Endothelial cell of umbilical vein (primary cell): ENCODE results near the gene F2RL2. TPM values are rescaled to one million over a fixed set of nuclear protein-coding genes. Genes with fewer than 3 reads are reported as not detected.

Experiments used
- BruUV-seq: library from RNA; stranded (reverse); fragments of 400-500 nt; replicated peaks from 2 replicates; lab custom pipeline; 2021; lab: Mats Ljungman, UMichigan
- CTCF ChIA-PET: fragments of 300-600, 350-600 bp; sonication (Branson Sonifier 250); formaldehyde crosslinking; loops from one replicate; lab custom pipeline; 2021; ENCODE audit warnings: antibody characterized with exemption, inconsistent platforms; lab: Charles Lee
- POLR2A ChIA-PET: fragments of 300-600, 350-600 bp; sonication (Branson Sonifier 250); formaldehyde crosslinking; loops from one replicate; lab custom pipeline; 2021; ENCODE audit warnings: antibody characterized with exemption, inconsistent platforms; lab: Charles Lee
- DNase-seq: peaks from one replicate; pipeline ENCODE4 v3.0.0-alpha.2; 2011; ENCODE audit warnings: low read depth, low spot score
- FAIRE-seq: peaks from 2 replicates; lab custom pipeline; 2011; peaks lifted over from hg19 to GRCh38; lab: Jason Lieb, UNC
- H2AFZ ChIP-seq: 2 replicates; pipeline ENCODE4 v1.6.0; 2012; ENCODE audit warnings: low read depth, low read length, control low read depth, inconsistent platforms
- H3K27ac ChIP-seq: 2 replicates; pipeline ENCODE4 v1.5.1; 2011; ENCODE audit warnings: low read depth, mild to moderate bottlenecking, control low read depth, low read length, moderate library complexity; ENCODE audit not compliant: insufficient read depth
- H3K27me3 ChIP-seq, 2 experiments: 2 replicates each; pipeline versions ENCODE4 v1.6.0 to v1.6.1; 2011; ENCODE audit warnings: low read length in 2 of 2, mixed read lengths in 1 of 2; ENCODE audit not compliant: control insufficient read depth in 2 of 2, insufficient read depth in 2 of 2
- H3K36me3 ChIP-seq, 2 experiments: 2 replicates in 1 of 2; 3 replicates in 1 of 2; pipeline ENCODE4 v1.5.1; 2011; ENCODE audit warnings: low read length in 2 of 2, mild to moderate bottlenecking in 1 of 2, moderate library complexity in 1 of 2; ENCODE audit not compliant: control insufficient read depth in 2 of 2, insufficient read depth in 2 of 2; ENCODE audit errors: extremely low read depth in 1 of 2
- H3K4me1 ChIP-seq: 3 replicates; pipeline ENCODE4 v1.5.1; 2011; ENCODE audit warnings: mild to moderate bottlenecking, low read length; ENCODE audit not compliant: control insufficient read depth, insufficient read depth; ENCODE audit errors: extremely low read depth
- H3K4me2 ChIP-seq: 2 replicates; pipeline ENCODE4 v1.6.1; 2011; ENCODE audit warnings: low read length, control low read depth, mixed read lengths; ENCODE audit not compliant: insufficient read depth
- H3K4me3 ChIP-seq, 3 experiments: fragments of 200-600 bp in 1 of 3; sonication (generic), shearing (Covaris generic) in 1 of 3; replicated peaks in 1 of 3; 2 replicates each; pipeline ENCODE4 v1.5.1; 2011 to 2016; ENCODE audit warnings: control low read depth in 3 of 3, low read length in 3 of 3, mild to moderate bottlenecking in 2 of 3, inconsistent platforms in 1 of 3, low read depth in 1 of 3, moderate library complexity in 1 of 3; ENCODE audit not compliant: insufficient read depth in 1 of 3
- H3K79me2 ChIP-seq: 2 replicates; pipeline ENCODE4 v1.6.0; 2012; ENCODE audit warnings: low read length, inconsistent platforms; ENCODE audit not compliant: control insufficient read depth, insufficient read depth
- H3K9ac ChIP-seq: replicated peaks from 2 replicates; pipeline ENCODE3; 2011; ENCODE audit warnings: low read length, control low read depth; ENCODE audit not compliant: insufficient read depth; ENCODE audit errors: extremely low read depth
- H3K9me1 ChIP-seq: replicated peaks from 3 replicates; pipeline ENCODE4 v1.6.0; 2011; ENCODE audit warnings: mild to moderate bottlenecking, low read length; ENCODE audit not compliant: control insufficient read depth, insufficient read depth; ENCODE audit errors: extremely low read depth
- H3K9me3 ChIP-seq: replicated peaks from 2 replicates; pipeline ENCODE4 v1.5.1; 2012; ENCODE audit warnings: low read length, inconsistent platforms; ENCODE audit not compliant: control insufficient read depth, insufficient read depth
- H4K20me1 ChIP-seq: replicated peaks from 2 replicates; pipeline ENCODE3; 2011; ENCODE audit warnings: mild to moderate bottlenecking, low read length; ENCODE audit not compliant: control insufficient read depth, insufficient read depth; ENCODE audit errors: extremely low read depth
- EZH2 ChIP-seq: IDR thresholded peaks from 2 replicates; pipeline ENCODE4 v1.6.1; 2012; ENCODE audit warnings: borderline replicate concordance, low read depth, mild to moderate bottlenecking, moderate library complexity, low read length, inconsistent platforms; ENCODE audit not compliant: severe bottlenecking
- FOS ChIP-seq: IDR thresholded peaks from 2 replicates; pipeline ENCODE4 v1.6.1; 2011; ENCODE audit warnings: mild to moderate bottlenecking, low read length, moderate library complexity, borderline replicate concordance; ENCODE audit not compliant: insufficient read depth
- GATA2 ChIP-seq: IDR thresholded peaks from 2 replicates; pipeline ENCODE4 v1.7.0; 2011; ENCODE audit warnings: low read depth, mild to moderate bottlenecking, moderate library complexity, mixed read lengths, low read length; ENCODE audit not compliant: insufficient read length, insufficient read depth
- JUN ChIP-seq: IDR thresholded peaks from 2 replicates; pipeline ENCODE4 v1.6.1; 2011; ENCODE audit warnings: borderline replicate concordance, low read depth; ENCODE audit not compliant: insufficient read length, insufficient read depth
- MAX ChIP-seq: IDR thresholded peaks from 2 replicates; pipeline ENCODE4 v1.6.1; 2011; ENCODE audit not compliant: insufficient read depth, insufficient read length
- MYC ChIP-seq: IDR thresholded peaks from one replicate; pipeline ENCODE4 v1.6.1; 2011; ENCODE audit warnings: mild to moderate bottlenecking, low read depth, low read length
- POLR2A ChIP-seq: IDR thresholded peaks from 2 replicates; pipeline ENCODE4 v1.6.1; 2012; ENCODE audit warnings: low read depth, mild to moderate bottlenecking, control low read depth, low read length
- POLR2AphosphoS5 ChIP-seq: IDR thresholded peaks from 2 replicates; pipeline ENCODE4 v1.6.1; 2012; ENCODE audit warnings: low read depth, mild to moderate bottlenecking, control low read depth, low read length, moderate library complexity; ENCODE audit not compliant: insufficient read depth
- dilution Hi-C: fragments of 300-500 bp; cut with MboI; formaldehyde crosslinking; loops from one replicate; pipeline ENCODE4 v1.15.0; 2019; ENCODE audit warnings: low sequenced_read_pairs; ENCODE audit not compliant: extremely low pct_ligation_motif_present
- intact Hi-C: fragments of 100-400 bp; cut with micrococcal nuclease; formaldehyde crosslinking; loops from one replicate; pipeline ENCODE4 v1.10.0; 2022
- polyA plus RNA-seq, 4 experiments: library from polyadenylated mRNA; depleted of rRNA in 3 of 4; stranded (reverse) in 3 of 4; unstranded in 1 of 4; fragments of >200 nt; gene quantifications; 2 replicates each; pipeline versions ENCODE4 v1.2.1 to v1.2.3, GENCODE V29; 2011 to 2012; ENCODE audit warnings: missing spikeins in 1 of 4
- total RNA-seq: library from RNA; stranded (reverse); gene quantifications from 2 replicates; pipeline ENCODE4 v1.2.3, GENCODE V29; 2021
- TF ChIP-seq, protein P1 (sequence below), 2 donors: IDR thresholded peaks; 1 replicate in 1 of 2; 2 replicates in 1 of 2; pipeline ENCODE4 v1.5.1; 2011; ENCODE audit warnings: low read length in 2 of 2, mild to moderate bottlenecking in 2 of 2, moderate library complexity in 2 of 2, control low read depth in 1 of 2, inconsistent platforms in 1 of 2, low read depth in 1 of 2; ENCODE audit not compliant: insufficient read depth in 1 of 2; ENCODE audit errors: extremely low read depth in 1 of 2

F2RL2 gene
- total and polyA plus RNA-seq, 2 donors (not counting 3 experiments of a cell fraction or from before 2014, with no cell fraction given): 19.8 to 33.3 TPM

GRCh38 chr5:76585783-76586217 lies 37.4 kb downstream of the F2RL2 start:
- no peak overlapping the region for H2AFZ ChIP-seq
- dilution Hi-C loops: no loop called here
- no peak overlapping the region for H3K27ac ChIP-seq
- no peaks in the 10 kb centered on the region for H3K36me3 ChIP-seq
- DNase-seq (no peak), FAIRE-seq (no peak)
- H3K4me1 ChIP-seq: no peaks in the 10 kb centered on the region
- no peaks in the 10 kb centered on the region for H3K79me2 ChIP-seq
- no peaks in the 10 kb centered on the region for H3K9me1 ChIP-seq
- H4K20me1 ChIP-seq: no peaks in the 10 kb centered on the region
- no peak overlapping the region for H3K4me3 ChIP-seq
- intact Hi-C loops: loop anchor here (10.0 kb wide), 1 partner anchor 851 kb away; no protein-coding TSS in a partner anchor
- ChIA-PET POLR2A (no interaction called here), CTCF (interaction anchor here (0.9 kb wide), 1 partner anchor 430 kb away, joined by 3 read pairs; no protein-coding TSS in a partner anchor)
- no peak overlapping the region for H3K4me2 ChIP-seq
- TF ChIP-seq POLR2AphosphoS5 (no peak), FOS (no peak), POLR2A (no peak), EZH2 (no peak), JUN (no peak), GATA2 (no peak), MAX (no peak), MYC (no peak)
- TF ChIP-seq, protein P1, sequence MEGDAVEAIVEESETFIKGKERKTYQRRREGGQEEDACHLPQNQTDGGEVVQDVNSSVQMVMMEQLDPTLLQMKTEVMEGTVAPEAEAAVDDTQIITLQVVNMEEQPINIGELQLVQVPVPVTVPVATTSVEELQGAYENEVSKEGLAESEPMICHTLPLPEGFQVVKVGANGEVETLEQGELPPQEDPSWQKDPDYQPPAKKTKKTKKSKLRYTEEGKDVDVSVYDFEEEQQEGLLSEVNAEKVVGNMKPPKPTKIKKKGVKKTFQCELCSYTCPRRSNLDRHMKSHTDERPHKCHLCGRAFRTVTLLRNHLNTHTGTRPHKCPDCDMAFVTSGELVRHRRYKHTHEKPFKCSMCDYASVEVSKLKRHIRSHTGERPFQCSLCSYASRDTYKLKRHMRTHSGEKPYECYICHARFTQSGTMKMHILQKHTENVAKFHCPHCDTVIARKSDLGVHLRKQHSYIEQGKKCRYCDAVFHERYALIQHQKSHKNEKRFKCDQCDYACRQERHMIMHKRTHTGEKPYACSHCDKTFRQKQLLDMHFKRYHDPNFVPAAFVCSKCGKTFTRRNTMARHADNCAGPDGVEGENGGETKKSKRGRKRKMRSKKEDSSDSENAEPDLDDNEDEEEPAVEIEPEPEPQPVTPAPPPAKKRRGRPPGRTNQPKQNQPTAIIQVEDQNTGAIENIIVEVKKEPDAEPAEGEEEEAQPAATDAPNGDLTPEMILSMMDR (IDR thresholded peaks at IDR 0.05; ENCODE audit: extremely low read depth in 1 of 2, insufficient read depth in 1 of 2, low read depth in 1 of 2, low read length in 2 of 2): no peak
- H3K9ac ChIP-seq: no peak overlapping the region
- peaks cover 9 to 23% of the 10 kb centered on the region in 2 experiments for H3K27me3 ChIP-seq
- no peaks in the 10 kb centered on the region for H3K9me3 ChIP-seq
- no TSS peak for BruUV-seq
